CD4-positive, alpha-beta T cell (primary cell): ENCODE data around the gene STIP1. TPM values are rescaled to one million over a fixed set of nuclear protein-coding genes. Genes with fewer than 3 reads are reported as not detected.

ENCODE experiments used
- ATAC-seq: fragments of 200-7000 bp; cut with Tn5 transposase; one replicate; pipeline ENCODE4 v1.10.0; 2022; ENCODE audit warnings: mild to moderate bottlenecking; ENCODE audit not compliant: poor library complexity
- CTCF ChIA-PET: fragments of 350-600 bp; sonication (Branson Sonifier 250); formaldehyde crosslinking; loops from one replicate; lab custom pipeline; 2021; ENCODE audit warnings: antibody characterized with exemption, inconsistent platforms; lab: Charles Lee
- POLR2A ChIA-PET: fragments of 350-600 bp; sonication (Branson Sonifier 250); formaldehyde crosslinking; loops from one replicate; lab custom pipeline; 2021; ENCODE audit warnings: antibody characterized with exemption, inconsistent platforms; lab: Charles Lee
- DNase-seq, 14 experiments: peaks; one replicate each; pipeline ENCODE4 v3.0.0-alpha.2; 2013 to 2020; ENCODE audit warnings: mixed read lengths in 2 of 14
- H3K27ac ChIP-seq, 2 donors: one replicate each; pipeline versions ENCODE4 v1.5.1 to v1.7.0; 2013; ENCODE audit warnings: low read length in 2 of 2, low read depth in 1 of 2, mild to moderate bottlenecking in 1 of 2
- H3K27me3 ChIP-seq, 2 experiments: 1 replicate in 1 of 2; 2 replicates in 1 of 2; pipeline versions ENCODE4 v1.6.1 to v1.7.0; 2013; ENCODE audit warnings: low read length in 2 of 2, control low read depth in 1 of 2, mild to moderate bottlenecking in 1 of 2, moderate library complexity in 1 of 2; ENCODE audit not compliant: insufficient read depth in 2 of 2, control insufficient read depth in 1 of 2
- H3K36me3 ChIP-seq: one replicate; pipeline ENCODE4 v1.6.1; 2013; ENCODE audit warnings: low read length, control low read depth; ENCODE audit not compliant: insufficient read depth
- H3K4me1 ChIP-seq: one replicate; pipeline ENCODE4 v1.6.1; 2013; ENCODE audit warnings: low read length, control low read depth; ENCODE audit not compliant: insufficient read depth
- H3K4me3 ChIP-seq: one replicate; pipeline ENCODE4 v1.5.1; 2013; ENCODE audit warnings: mild to moderate bottlenecking, low read length, moderate library complexity
- H3K9me3 ChIP-seq, 2 experiments: 1 replicate in 1 of 2; 2 replicates in 1 of 2; pipeline versions ENCODE4 v1.6.1 to v1.7.0; 2013; ENCODE audit warnings: low read length in 2 of 2, mild to moderate bottlenecking in 2 of 2, control low read depth in 1 of 2, moderate library complexity in 1 of 2; ENCODE audit not compliant: control insufficient read depth in 1 of 2, insufficient read depth in 1 of 2
- H3K27ac Mint-ChIP-seq: one replicate; pipeline ENCODE4 v1.8.0; 2020; ENCODE audit warnings: mixed read lengths
- H3K27me3 Mint-ChIP-seq: one replicate; pipeline ENCODE4 v1.8.0; 2021; ENCODE audit warnings: mixed read lengths
- H3K36me3 Mint-ChIP-seq: one replicate; pipeline ENCODE4 v1.8.0; 2021; ENCODE audit warnings: low read depth, mixed read lengths
- H3K4me1 Mint-ChIP-seq: one replicate; pipeline ENCODE4 v1.8.0; 2021; ENCODE audit warnings: low read depth, mixed read lengths
- H3K4me3 Mint-ChIP-seq: one replicate; pipeline ENCODE4 v1.8.0; 2020; ENCODE audit warnings: mild to moderate bottlenecking, mixed read lengths
- H3K9me3 Mint-ChIP-seq: one replicate; pipeline ENCODE4 v1.8.0; 2020; ENCODE audit warnings: mixed read lengths
- intact Hi-C, 2 experiments: fragments of 100-400 bp; cut with DNase I in 1 of 2; cut with micrococcal nuclease in 1 of 2; formaldehyde crosslinking; loops; one replicate each; pipeline versions ENCODE4 v1.15.1 to v1.9.0; 2023 to 2025; cut with DNase I, micrococcal nuclease
- total RNA-seq, 174 experiments: library from RNA in 2 of 174; stranded (reverse) in 2 of 174; gene quantifications; one replicate each; pipeline ENCODE4 v1.2.3 and lab custom pipeline; 2021 to 2026
- TF ChIP-seq, protein P1 (sequence below): fragments of 200-600 bp; IDR thresholded peaks from one replicate; pipeline ENCODE4 v1.8.0; 2022; ENCODE audit warnings: antibody characterized with exemption, mild to moderate bottlenecking

Gene STIP1
- total RNA-seq, 2 experiments from 2014 or later = 29.0 to 37.5 TPM

GRCh38 chr11:64152841-64153691 lies 32.9 kb upstream of the STIP1 start:
- Mint-ChIP-seq H3K4me3 (no peak overlapping the region), H3K4me1 (no peaks in the 10 kb centered on the region), H3K36me3 (no peaks in the 10 kb centered on the region), H3K9me3 (no peaks in the 10 kb centered on the region), H3K27ac (no peak overlapping the region), H3K27me3 (no peaks in the 10 kb centered on the region)
- intact Hi-C loops = loop anchor here (1.0 to 5.0 kb wide), 2 partner anchors 153 to 246 kb away; no protein-coding TSS in a partner anchor
- Histone ChIP-seq H3K27ac (no peak overlapping the region), H3K36me3 (no peaks in the 10 kb centered on the region), H3K4me1 (peaks cover 12% of the 10 kb centered on the region), H3K9me3 (no peaks in the 10 kb centered on the region), H3K27me3 (no peaks in the 10 kb centered on the region), H3K4me3 (no peak overlapping the region)
- POLR2A ChIA-PET = interaction anchor here (1.2 kb wide), 1 partner anchor 33 kb away, joined by 4 read pairs; the partner anchor contains the start of gene STIP1
- DNase-seq (peak; percentile 40 to 83 (median 63)), ATAC-seq (peak; percentile 96)
- CTCF ChIA-PET = interaction anchor here (0.8 to 2.8 kb wide), 7 partner anchors 11 to 385 kb away, joined by 3 to 15 read pairs (median 4); partner anchors contain the start of genes MACROD1 and ZFTA
- TF ChIP-seq, protein P1, sequence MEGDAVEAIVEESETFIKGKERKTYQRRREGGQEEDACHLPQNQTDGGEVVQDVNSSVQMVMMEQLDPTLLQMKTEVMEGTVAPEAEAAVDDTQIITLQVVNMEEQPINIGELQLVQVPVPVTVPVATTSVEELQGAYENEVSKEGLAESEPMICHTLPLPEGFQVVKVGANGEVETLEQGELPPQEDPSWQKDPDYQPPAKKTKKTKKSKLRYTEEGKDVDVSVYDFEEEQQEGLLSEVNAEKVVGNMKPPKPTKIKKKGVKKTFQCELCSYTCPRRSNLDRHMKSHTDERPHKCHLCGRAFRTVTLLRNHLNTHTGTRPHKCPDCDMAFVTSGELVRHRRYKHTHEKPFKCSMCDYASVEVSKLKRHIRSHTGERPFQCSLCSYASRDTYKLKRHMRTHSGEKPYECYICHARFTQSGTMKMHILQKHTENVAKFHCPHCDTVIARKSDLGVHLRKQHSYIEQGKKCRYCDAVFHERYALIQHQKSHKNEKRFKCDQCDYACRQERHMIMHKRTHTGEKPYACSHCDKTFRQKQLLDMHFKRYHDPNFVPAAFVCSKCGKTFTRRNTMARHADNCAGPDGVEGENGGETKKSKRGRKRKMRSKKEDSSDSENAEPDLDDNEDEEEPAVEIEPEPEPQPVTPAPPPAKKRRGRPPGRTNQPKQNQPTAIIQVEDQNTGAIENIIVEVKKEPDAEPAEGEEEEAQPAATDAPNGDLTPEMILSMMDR = peak; percentile 99

GRCh38 chr11:64153812-64154211 lies 32.2 kb upstream of the STIP1 start:
- Histone ChIP-seq H3K4me3 (no peak overlapping the region), H3K4me1 (peaks cover 8% of the 10 kb centered on the region), H3K36me3 (no peaks in the 10 kb centered on the region), H3K27me3 (no peaks in the 10 kb centered on the region), H3K9me3 (no peaks in the 10 kb centered on the region), H3K27ac (no peak overlapping the region)
- intact Hi-C loops = loop anchor here (1.0 to 5.0 kb wide), 2 partner anchors 154 to 247 kb away; no protein-coding TSS in a partner anchor
- no peak for ATAC-seq
- POLR2A ChIA-PET = interaction anchor here (1.2 kb wide), 1 partner anchor 32 kb away, joined by 4 read pairs; the partner anchor contains the start of gene STIP1
- Mint-ChIP-seq H3K27ac (no peak overlapping the region), H3K4me3 (no peak overlapping the region), H3K4me1 (no peaks in the 10 kb centered on the region), H3K27me3 (no peaks in the 10 kb centered on the region), H3K36me3 (no peaks in the 10 kb centered on the region), H3K9me3 (no peaks in the 10 kb centered on the region)
- TF ChIP-seq, protein P1 = no peak
- DNase-seq = no peak
- CTCF ChIA-PET = interaction anchor here (0.8 to 2.8 kb wide), 4 partner anchors 10 to 154 kb away, joined by 3 to 15 read pairs (median 4); partner anchors contain the start of gene MACROD1

DNA sequence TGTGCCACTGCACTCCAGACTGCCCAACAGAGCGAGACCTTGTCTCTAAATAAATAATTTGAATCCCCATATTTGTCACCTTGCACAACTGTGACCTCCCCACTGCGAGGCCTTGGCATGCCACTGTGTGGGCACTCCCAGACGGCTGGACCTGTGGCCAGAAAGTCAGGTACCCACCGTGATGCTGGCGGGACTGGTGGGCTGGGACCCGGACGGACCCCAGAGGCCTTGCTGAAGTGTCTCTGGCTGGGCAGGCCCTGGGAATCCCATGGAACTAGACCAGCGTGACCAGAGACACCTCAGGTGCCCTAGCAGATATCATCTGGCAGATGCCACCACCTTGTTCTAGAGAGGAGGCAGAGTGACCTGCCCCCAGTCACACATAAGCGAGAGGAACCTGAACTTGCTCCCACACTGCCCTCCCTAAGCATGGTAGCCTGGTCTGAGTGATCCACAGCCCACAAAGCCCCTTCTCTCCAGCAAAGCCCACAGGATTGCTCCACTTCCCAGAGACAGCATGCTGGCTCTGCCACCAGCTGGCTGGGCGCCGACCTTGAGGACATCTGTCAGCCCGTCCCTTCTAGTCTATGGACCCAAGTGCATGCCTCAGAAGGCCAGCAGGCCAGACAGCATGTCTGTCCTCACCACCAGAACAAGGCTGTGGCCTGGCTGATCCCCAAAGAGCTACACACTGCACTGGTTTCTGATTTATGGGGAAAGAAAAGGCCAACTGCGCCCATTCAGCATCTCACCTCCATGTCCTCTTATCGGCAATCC lies 29.5 kb upstream of the STIP1 start:
- intact Hi-C loops = no loop called here
- peaks cover 8% of the 10 kb centered on the region for H3K4me1 ChIP-seq

More for the DNA sequence above, 29.5 kb upstream of the STIP1 start:
- CTCF ChIA-PET = no interaction called here
- H3K4me3 ChIP-seq = no peak overlapping the region
- no peaks in the 10 kb centered on the region for H3K9me3 ChIP-seq
- H3K4me3 Mint-ChIP-seq = no peak overlapping the region
- ATAC-seq = no peak
- H3K36me3 Mint-ChIP-seq = no peaks in the 10 kb centered on the region
- POLR2A ChIA-PET = no interaction called here
- H3K4me1 Mint-ChIP-seq = no peaks in the 10 kb centered on the region
- H3K9me3 Mint-ChIP-seq = no peaks in the 10 kb centered on the region
- no peaks in the 10 kb centered on the region for H3K27me3 Mint-ChIP-seq
- no peaks in the 10 kb centered on the region for H3K27me3 ChIP-seq
- peaks cover 2% of the 10 kb centered on the region for H3K36me3 ChIP-seq
- DNase-seq = no peak
- no peak overlapping the region for H3K27ac ChIP-seq
- TF ChIP-seq, protein P1 = no peak
- no peak overlapping the region for H3K27ac Mint-ChIP-seq
